ENCODE results near the gene ANKFY1.

Gene ANKFY1

DNA sequence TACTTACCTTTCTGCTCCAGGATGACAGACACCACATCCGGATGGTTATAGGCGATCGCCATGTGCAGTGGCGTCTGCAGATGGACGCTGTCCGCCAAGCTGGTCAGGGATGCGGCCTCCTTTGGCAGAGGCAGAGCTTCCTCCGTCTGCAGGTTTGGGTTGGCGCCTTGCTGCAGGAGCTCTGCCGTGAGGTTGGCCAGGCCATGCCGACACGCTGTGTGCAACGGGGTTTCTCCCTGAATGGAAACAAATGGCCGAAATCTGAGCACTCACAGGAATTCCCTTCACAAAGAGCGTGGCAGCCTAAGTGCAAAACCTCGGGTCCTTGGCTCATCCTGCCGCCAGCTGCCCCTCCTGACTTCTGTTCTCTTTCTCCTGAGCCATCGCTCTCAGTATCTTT is 79.0 kb downstream of the ANKFY1 start:
- no peak for ATAC-seq
- TF ChIP-seq POU6F1 (CRISPR knock-in tag; IDR thresholded peaks at IDR 0.05; ENCODE audit: borderline replicate concordance, low read depth) (no peak), GLIS3 (CRISPR knock-in tag; IDR thresholded peaks at IDR 0.05) (no peak), TOX (CRISPR knock-in tag; IDR thresholded peaks at IDR 0.05; ENCODE audit: borderline replicate concordance) (no peak), ZFP30 (CRISPR knock-in tag; IDR thresholded peaks at IDR 0.05) (no peak), ARNTL (CRISPR knock-in tag; IDR thresholded peaks at IDR 0.05; ENCODE audit: borderline replicate concordance, low read depth) (no peak), TSHZ2 (CRISPR knock-in tag; IDR thresholded peaks at IDR 0.05) (no peak), BACH2 (CRISPR knock-in tag; IDR thresholded peaks at IDR 0.05; ENCODE audit: borderline replicate concordance) (no peak), ZNF8 (CRISPR knock-in tag; IDR thresholded peaks at IDR 0.05) (no peak), RARB (CRISPR knock-in tag; IDR thresholded peaks at IDR 0.05) (no peak), CREB5 (CRISPR knock-in tag; IDR thresholded peaks at IDR 0.05; ENCODE audit: low read depth) (no peak)

DNA sequence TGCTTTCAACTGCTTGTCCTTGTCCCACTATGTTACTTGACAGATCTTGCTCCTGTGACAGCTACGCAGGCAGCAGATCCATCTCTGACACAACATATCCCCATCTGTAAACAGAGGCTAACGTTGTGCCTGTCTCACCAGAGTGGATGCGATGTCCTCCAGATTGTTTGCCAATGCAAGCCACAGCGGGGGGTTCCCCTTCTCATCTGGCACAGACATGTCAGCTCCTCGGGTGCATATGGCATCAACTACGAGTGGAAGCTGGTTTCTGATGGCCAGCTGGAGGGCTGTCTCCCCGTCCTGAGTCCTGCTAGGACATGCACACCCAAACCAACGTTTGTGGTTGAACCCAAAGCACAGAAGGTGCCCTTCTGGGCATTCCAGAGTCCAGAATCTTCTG is 81.7 kb downstream of the ANKFY1 start:
- ATAC-seq: no peak

More for the DNA sequence above, 81.7 kb downstream of the ANKFY1 start:
- TF ChIP-seq TOX (CRISPR knock-in tag; IDR thresholded peaks at IDR 0.05; ENCODE audit: borderline replicate concordance): no peak
- no peak for TF ChIP-seq PATZ1 (CRISPR knock-in tag; IDR thresholded peaks at IDR 0.05; ENCODE audit: borderline replicate concordance)
- no peak for TF ChIP-seq CSRNP3 (CRISPR knock-in tag; IDR thresholded peaks at IDR 0.05)
- no peak for TF ChIP-seq ZNF8 (CRISPR knock-in tag; IDR thresholded peaks at IDR 0.05)
- TF ChIP-seq GLIS3 (CRISPR knock-in tag; IDR thresholded peaks at IDR 0.05): no peak
- no peak for TF ChIP-seq ZNF70 (CRISPR knock-in tag; IDR thresholded peaks at IDR 0.05)
- TF ChIP-seq BACH2 (CRISPR knock-in tag; IDR thresholded peaks at IDR 0.05; ENCODE audit: borderline replicate concordance): no peak
- no peak for TF ChIP-seq ZFP3 (CRISPR knock-in tag; IDR thresholded peaks at IDR 0.05)
- no peak for TF ChIP-seq RARB (CRISPR knock-in tag; IDR thresholded peaks at IDR 0.05)
- no peak for TF ChIP-seq OSR1 (CRISPR knock-in tag; IDR thresholded peaks at IDR 0.05)
- no peak for TF ChIP-seq POU6F1 (CRISPR knock-in tag; IDR thresholded peaks at IDR 0.05; ENCODE audit: borderline replicate concordance, low read depth)
- no peak for TF ChIP-seq ZC3H10 (CRISPR knock-in tag; IDR thresholded peaks at IDR 0.05)
- no peak for TF ChIP-seq TSHZ2 (CRISPR knock-in tag; IDR thresholded peaks at IDR 0.05)
- no peak for TF ChIP-seq ESRRG (CRISPR knock-in tag; IDR thresholded peaks at IDR 0.05)
- no peak for TF ChIP-seq TCF4 (CRISPR knock-in tag; IDR thresholded peaks at IDR 0.05; ENCODE audit: borderline replicate concordance)
- TF ChIP-seq SNAI2 (CRISPR knock-in tag; IDR thresholded peaks at IDR 0.05): no peak
- no peak for TF ChIP-seq CREB5 (CRISPR knock-in tag; IDR thresholded peaks at IDR 0.05; ENCODE audit: low read depth)

Measured in SK-N-SH treated with all-trans-retinoic acid at 6 μM for 48 hours (cell line).